Spleen (tissue), 7 donors: ENCODE measurements around the gene LRP1-AS.

ENCODE experiments used
- CTCF ChIP-seq, 11 experiments: fragments of 200-600 bp in 7 of 11; fragments of 450-650 bp in 4 of 11; sonication (generic) in 4 of 11; IDR thresholded peaks in 8 of 11; conservative IDR thresholded peaks in 3 of 11; 1 replicate in 7 of 11; 2 replicates in 4 of 11; pipeline versions ENCODE4 v1.4.0 to v1.8.0; 2016 to 2021; ENCODE audit warnings: antibody characterized with exemption in 11 of 11, inconsistent platforms in 4 of 11, mild to moderate bottlenecking in 1 of 11
- POLR2A ChIP-seq, 3 donors: fragments of 450-650 bp; IDR thresholded peaks; one replicate each; pipeline ENCODE4 v1.5.1; 2017; ENCODE audit warnings: antibody characterized with exemption in 3 of 3, mild to moderate bottlenecking in 1 of 3
- POLR2AphosphoS5 ChIP-seq, 3 donors: sonication (generic); formaldehyde crosslinking; IDR thresholded peaks; one replicate each; pipeline ENCODE4 v1.5.1; 2017; ENCODE audit warnings: antibody characterized with exemption in 3 of 3
- donor health status: DM: no; HTN: no; CAD: no; lungs with moderate emphysema.
- donor health status: DM: no; HTN: no; CAD: no.
- donor health status: DM: no; HTN: no; CAD: no.

- TF ChIP-seq CTCF (IDR thresholded peaks at IDR 0.05 in 8 of 11, conservative IDR thresholded peaks at IDR 0.05 in 3 of 11), result no peak
- no peak for TF ChIP-seq POLR2A (IDR thresholded peaks at IDR 0.05)
- no peak for TF ChIP-seq POLR2AphosphoS5 (IDR thresholded peaks at IDR 0.05)
Observed at GRCh38 chr12:57146092-57146491, 1.3 kb downstream of the LRP1-AS start.
